GM15510 (cell line): ENCODE data around the gene MFGE8.
A peak's percentile ranks its signal among the peaks of the same experiment; 100 is the strongest.

ENCODE experiments used
- POLR2A ChIP-seq: IDR thresholded peaks from 3 replicates; pipeline ENCODE4 v1.6.1; 2011; ENCODE audit warnings: borderline replicate concordance; ENCODE audit not compliant: insufficient read length; ENCODE audit errors: extremely low read depth

MFGE8 gene

GRCh38 chr15:88913017-88913849 lies at the start of gene MFGE8:
Gene MFGE8 (minus strand): TSS chr15:88913379. CDS start chr15:88913319, 60 bp downstream.
- TF ChIP-seq POLR2A, result peak; percentile 29

- no peak for TF ChIP-seq POLR2A
These were observed 46.3 kb upstream of the MFGE8 start for GRCh38 chr15:88959445-88959844.

GRCh38 chr15:88956906-88957305 lies 43.7 kb upstream of the MFGE8 start:
- TF ChIP-seq POLR2A, result no peak

- TF ChIP-seq POLR2A, result no peak
These were observed 43.1 kb upstream of the MFGE8 start for GRCh38 chr15:88956263-88956662.

DNA sequence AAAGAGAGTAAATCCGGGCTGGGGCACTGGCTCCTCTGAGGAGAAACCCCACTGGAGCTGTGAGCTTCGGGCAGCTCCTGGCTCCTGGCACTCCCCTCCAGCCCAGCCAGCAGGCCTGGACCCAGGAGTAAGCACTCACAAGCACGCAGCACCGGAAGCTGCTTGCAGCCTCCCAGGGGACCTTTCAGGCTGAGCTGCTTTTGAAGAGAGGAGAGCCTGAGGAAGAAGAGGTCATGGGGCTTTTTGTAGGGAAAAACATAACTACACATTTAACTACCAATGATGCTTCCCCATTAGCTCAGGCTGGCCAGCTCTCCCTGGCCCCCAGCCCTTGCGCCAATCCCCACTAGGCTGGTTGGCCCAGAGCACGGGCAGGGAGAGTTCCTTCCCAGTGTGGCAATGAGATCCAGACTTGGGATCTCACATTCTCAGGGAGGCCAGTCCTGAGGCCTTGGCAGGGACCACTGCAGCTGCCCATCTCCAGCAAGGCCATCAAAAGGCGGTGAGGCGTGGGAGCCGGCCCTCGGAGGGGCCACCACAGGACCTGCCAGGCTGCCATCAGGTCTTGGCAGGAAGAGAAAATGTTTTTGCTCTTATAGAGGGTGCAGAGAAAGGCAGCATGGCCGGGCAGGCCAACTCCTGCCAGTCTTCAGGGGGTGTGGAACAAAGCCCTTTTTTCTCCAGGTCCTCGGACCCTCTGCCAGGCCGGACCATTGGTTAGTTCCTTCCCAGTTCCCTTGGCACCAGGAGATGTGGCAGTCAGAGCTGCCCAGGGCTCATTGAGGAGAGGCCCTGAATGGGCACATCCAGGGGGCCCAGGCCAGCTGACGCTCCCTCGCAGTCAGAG lies 41.5 kb upstream of the MFGE8 start:
- no peak for TF ChIP-seq POLR2A

DNA sequence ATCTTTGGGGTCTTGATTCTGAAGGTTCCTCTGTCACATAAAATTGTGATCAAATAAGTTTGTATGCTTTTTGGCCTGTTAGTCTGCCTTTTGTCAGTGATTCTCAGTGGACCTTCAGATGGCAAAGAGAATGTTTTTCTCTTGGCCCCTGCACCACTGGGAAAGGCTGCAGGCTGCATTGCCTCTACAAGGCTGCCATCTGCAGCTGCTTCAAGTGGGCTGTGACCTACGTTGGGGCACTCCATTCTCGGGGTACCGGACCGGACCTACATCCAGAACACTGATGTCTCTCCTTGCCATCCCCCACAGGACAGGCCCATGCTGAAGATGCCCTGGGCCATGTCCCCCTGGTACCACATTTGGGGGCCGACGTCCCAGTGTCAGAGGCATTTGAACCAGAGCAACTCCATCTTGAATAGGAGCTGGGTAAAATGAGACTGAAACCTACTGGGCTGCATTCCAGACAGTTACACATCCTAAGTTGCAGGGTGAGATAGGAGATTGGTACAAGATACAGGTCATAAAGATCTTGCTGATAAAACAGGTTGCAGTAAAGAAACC lies 37.5 kb upstream of the MFGE8 start:
- no peak for TF ChIP-seq POLR2A

DNA sequence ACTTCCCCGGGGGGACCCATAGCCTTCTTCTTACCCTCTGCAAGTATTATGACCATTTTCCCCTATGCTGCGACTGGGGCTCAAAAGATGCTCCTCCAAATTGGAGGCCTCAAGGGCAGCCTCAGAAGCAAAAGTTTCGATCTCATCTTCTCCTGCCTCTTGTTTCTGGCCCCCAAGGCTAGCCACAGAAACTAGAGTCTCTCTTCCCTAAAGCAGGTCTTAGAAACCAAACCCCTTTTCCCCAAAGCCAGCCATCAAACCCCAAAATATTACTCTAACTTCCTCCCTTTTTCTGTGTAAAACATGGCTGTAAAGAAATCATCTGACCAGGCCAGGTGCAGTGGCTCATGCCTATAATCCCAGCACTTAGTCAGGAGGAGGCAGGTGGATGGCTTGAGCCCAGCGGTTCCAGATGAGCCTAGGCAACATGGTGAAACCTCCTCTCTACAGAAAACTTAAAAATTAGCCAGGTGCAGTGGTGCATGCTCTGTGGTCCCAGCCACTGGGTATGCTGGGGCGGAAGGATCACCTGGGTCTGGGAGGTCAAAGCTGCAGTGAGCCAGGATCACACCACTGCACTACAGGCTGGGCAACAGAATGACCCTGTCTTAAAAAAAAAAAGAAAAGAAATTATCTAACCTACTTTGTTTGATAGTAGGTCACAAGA lies 36.7 kb upstream of the MFGE8 start:
- TF ChIP-seq POLR2A, result no peak

GRCh38 chr15:88940110-88940675 lies 27.0 kb upstream of the MFGE8 start:
- no peak for TF ChIP-seq POLR2A

DNA sequence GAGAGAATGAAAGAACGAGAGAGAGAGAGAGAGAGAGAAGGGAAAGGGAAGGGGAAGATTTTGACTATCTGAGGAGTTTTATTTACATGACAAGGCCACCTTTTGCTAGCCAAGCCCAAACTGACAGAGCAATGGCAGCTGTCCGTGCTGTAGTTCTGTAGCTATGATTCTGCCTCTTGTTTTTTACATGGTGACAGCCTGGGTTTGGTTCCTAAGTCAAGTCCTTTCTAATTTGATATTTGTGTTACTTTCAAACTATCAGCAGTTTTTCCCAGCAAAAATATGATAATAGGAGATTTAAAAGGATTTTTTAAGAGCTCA lies 26.3 kb upstream of the MFGE8 start:
- no peak for TF ChIP-seq POLR2A

DNA sequence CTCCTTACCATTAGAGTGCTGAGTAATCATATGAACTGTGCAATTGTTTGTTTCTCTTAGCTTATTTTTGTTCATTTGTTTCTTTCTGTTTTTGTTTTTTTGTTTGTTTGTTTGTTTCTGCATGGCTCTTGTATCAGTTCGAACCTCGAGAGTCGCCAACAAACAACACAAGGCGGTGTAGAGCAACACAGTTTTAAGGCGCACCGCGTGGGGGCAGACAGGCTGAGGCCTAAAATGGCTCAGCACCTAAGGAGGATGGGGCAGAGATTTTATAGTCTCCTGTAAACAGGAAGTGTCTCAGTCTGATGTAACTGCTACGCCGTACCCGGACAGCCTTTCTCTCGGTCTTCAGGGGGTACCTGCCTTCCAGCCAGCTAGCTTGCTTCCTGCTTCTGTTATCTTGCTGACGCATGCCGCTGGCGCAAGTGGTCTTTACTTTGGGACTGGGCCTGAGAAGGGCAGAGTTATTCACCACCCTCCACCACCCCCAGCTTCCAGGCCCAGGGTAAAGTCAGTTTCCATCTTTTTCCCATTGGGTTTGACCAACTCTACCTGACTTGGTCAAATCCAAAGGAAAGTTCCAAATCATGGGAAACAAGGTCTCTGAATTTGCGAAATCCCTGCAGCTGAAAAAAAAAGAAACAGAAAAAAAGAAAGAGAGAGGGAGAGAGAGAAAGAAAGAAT lies 25.8 kb upstream of the MFGE8 start:
- no peak for TF ChIP-seq POLR2A

GRCh38 chr15:88932875-88933330 lies 19.7 kb upstream of the MFGE8 start:
- TF ChIP-seq POLR2A, result no peak

DNA sequence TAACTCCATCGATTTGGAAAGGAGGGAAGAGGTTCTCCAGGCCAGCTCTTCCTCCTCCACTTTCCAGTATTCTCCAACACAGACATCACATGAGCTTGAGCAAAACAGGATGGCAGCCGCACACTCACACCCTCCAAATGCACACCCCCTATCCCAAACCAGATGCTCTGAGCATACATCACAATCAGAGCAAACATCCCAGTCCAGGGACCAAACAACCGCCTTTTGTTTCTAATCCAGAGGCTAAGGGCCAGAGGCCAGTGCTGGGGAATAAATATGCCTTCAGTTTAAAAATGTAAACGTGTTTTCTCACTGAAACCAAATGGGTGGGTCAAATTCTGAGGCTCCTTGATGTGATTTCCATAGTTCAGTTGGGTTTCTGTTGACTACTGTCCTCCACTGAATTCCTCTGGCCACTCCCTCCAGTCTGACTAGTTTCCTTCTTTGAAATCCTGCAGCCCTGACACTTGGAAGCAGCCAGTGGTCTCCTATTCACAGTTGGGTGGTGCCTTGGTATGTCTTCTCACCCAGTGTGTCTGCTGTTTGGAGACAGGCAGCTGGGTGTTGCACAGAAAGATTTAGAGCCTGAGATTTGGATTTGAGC lies 19.2 kb upstream of the MFGE8 start:
- TF ChIP-seq POLR2A, result no peak

GRCh38 chr15:88930579-88930978 lies 17.4 kb upstream of the MFGE8 start:
- no peak for TF ChIP-seq POLR2A

DNA sequence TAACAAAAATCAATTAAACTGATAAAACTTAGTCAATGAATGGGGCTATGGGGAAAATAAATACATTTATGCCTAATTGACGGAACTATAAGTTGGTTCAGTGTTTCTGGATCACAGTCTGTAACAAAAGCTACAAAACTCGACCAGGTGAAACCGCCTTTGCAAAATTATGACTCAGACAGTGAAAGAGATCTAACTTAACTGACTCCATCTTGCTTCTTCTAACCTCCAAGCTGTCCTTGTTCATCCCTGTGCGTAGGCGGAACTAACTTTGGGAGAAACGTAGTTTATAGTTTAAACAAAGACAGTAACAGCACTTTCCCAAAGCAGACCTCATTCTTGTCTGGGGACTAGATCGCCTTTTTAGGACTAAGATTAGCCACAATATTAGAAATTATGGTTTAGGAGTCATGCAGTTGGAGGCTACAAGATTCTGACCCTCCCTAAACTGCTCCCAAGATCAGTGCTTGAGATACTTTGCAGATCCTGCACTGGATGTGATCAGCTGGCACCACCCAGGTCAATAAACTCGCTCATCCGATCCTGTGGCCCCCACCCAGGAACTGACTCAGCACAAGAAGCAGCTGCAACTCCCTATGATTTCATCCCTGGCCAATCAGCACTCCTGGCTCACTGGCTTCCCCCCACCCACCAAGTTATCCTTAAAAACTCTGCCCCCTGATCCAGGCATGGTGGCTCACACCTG lies 7.2 kb upstream of the MFGE8 start:
- no peak for TF ChIP-seq POLR2A

GRCh38 chr15:88918738-88919137 lies 5.6 kb upstream of the MFGE8 start:
- no peak for TF ChIP-seq POLR2A
